Thyroid gland (tissue), 4 donors: Measurements from ENCODE around the gene C7orf57. TPM values are rescaled to one million over a fixed set of nuclear protein-coding genes. Genes with fewer than 3 reads are reported as not detected.

Experiments used
- DNase-seq, 2 donors: peaks; one replicate each; pipeline ENCODE4 v3.0.0-alpha.2; 2019
- H3K27ac ChIP-seq, 3 donors: fragments of 200-600 bp; sonication (generic); 1 replicate in 2 of 3; 2 replicates in 1 of 3; pipeline ENCODE4 v1.5.1; 2016 to 2019; ENCODE audit warnings: mild to moderate bottlenecking in 1 of 3, moderate library complexity in 1 of 3
- H3K27me3 ChIP-seq: fragments of 200-600 bp; sonication (generic); one replicate; pipeline ENCODE4 v1.5.1; 2019
- H3K36me3 ChIP-seq, 2 donors: fragments of 200-600 bp; sonication (generic); one replicate each; pipeline ENCODE4 v1.5.1; 2016 to 2019
- H3K4me1 ChIP-seq, 2 donors: fragments of 200-600 bp; sonication (generic); one replicate each; pipeline ENCODE4 v1.5.1; 2017 to 2019
- H3K4me3 ChIP-seq, 3 donors: fragments of 200-600 bp; sonication (generic); replicated peaks in 1 of 3; 1 replicate in 2 of 3; 2 replicates in 1 of 3; pipeline ENCODE4 v1.5.1; 2016; ENCODE audit warnings: mild to moderate bottlenecking in 1 of 3
- H3K9me3 ChIP-seq: fragments of 200-600 bp; sonication (generic); one replicate; pipeline ENCODE4 v1.5.1; 2017
- POLR2A ChIP-seq, 2 donors: fragments of 450-650 bp; IDR thresholded peaks; one replicate each; pipeline ENCODE4 v1.6.1; 2017; ENCODE audit warnings: antibody characterized with exemption in 2 of 2, mild to moderate bottlenecking in 2 of 2, moderate library complexity in 1 of 2
- WGBS, 2 donors: methylation state at CpG; one replicate each; pipeline ENCODE4 v1.1.5; 2017; 5-methylcytosine and 5-hydroxymethylcytosine counted together
- intact Hi-C: fragments of 100-400 bp; cut with DNase I; formaldehyde crosslinking; loops from one replicate; pipeline ENCODE4 v1.15.1; 2023
- total RNA-seq, 4 donors: library from RNA; depleted of rRNA; stranded (reverse); fragments of >200 nt; gene quantifications; one replicate each; pipeline ENCODE4 v1.2.3, GENCODE V29; 2016
- TF ChIP-seq, protein P1 (sequence below), 6 experiments: fragments of 200-600 bp in 3 of 6; fragments of 450-650 bp in 3 of 6; sonication (generic) in 3 of 6; IDR thresholded peaks; one replicate each; pipeline ENCODE4 v1.5.1; 2016 to 2019; ENCODE audit warnings: antibody characterized with exemption in 6 of 6, mild to moderate bottlenecking in 2 of 6, inconsistent platforms in 1 of 6, moderate library complexity in 1 of 6

Gene C7orf57
- total RNA-seq, 4 donors from 2014 or later: not detected

DNA sequence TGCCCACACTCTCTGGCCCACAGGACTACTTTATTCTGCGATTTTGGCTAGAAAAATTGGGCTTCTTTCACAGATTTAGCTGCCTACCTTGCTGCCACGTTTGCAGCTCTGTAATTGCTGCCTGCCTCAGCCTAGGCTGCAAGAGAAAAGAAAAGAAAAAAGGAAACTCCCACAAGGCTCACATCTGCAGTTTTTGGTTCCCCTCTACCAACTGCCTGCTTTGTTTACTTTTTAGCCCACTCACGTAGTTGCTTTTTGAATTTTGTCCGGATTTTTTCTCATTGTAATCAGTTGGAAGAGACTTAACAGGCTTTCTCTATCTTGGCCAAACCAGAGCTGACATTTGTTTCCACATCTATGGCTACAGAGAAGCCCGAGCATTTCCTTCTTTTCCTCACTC lies 30.7 kb upstream of the C7orf57 start:
- no peaks in the 10 kb centered on the region for H3K9me3 ChIP-seq
- H3K4me1 ChIP-seq: no peaks in the 10 kb centered on the region
- H3K27ac ChIP-seq: no peak overlapping the region
- no peak for DNase-seq
- TF ChIP-seq, protein P1, sequence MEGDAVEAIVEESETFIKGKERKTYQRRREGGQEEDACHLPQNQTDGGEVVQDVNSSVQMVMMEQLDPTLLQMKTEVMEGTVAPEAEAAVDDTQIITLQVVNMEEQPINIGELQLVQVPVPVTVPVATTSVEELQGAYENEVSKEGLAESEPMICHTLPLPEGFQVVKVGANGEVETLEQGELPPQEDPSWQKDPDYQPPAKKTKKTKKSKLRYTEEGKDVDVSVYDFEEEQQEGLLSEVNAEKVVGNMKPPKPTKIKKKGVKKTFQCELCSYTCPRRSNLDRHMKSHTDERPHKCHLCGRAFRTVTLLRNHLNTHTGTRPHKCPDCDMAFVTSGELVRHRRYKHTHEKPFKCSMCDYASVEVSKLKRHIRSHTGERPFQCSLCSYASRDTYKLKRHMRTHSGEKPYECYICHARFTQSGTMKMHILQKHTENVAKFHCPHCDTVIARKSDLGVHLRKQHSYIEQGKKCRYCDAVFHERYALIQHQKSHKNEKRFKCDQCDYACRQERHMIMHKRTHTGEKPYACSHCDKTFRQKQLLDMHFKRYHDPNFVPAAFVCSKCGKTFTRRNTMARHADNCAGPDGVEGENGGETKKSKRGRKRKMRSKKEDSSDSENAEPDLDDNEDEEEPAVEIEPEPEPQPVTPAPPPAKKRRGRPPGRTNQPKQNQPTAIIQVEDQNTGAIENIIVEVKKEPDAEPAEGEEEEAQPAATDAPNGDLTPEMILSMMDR (IDR thresholded peaks at IDR 0.05): no peak
- TF ChIP-seq POLR2A (IDR thresholded peaks at IDR 0.05): no peak
- no peaks in the 10 kb centered on the region for H3K27me3 ChIP-seq
- no peaks in the 10 kb centered on the region for H3K36me3 ChIP-seq
- 32 to 36% methylated on average over 5 of the region's 5 CpGs for WGBS, 2 donors
- intact Hi-C loops: no loop called here
- H3K4me3 ChIP-seq: no peak overlapping the region

DNA sequence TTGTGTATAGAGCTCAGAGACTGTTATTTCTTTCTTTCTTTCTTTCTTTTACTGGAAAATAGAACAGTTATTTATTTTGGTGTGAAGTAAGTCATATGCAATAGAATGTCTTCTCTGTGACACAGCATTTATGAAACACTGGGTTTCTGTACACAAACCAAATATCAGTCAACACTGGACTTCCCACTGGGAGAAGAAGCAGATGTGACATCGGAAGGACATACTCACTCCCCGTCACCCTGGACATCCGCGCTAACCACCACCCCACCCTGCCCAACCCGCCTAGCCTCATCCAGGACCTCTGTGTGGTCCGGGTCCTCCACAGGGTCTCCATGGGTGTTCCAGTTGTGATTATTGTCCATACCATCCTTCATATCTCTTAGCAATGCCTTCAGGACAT lies 28.5 kb upstream of the C7orf57 start:
- no peak for TF ChIP-seq POLR2A (IDR thresholded peaks at IDR 0.05)
- TF ChIP-seq, protein P1 (IDR thresholded peaks at IDR 0.05): no peak
- intact Hi-C loops: no loop called here
- WGBS, 2 donors: 82 to 90% methylated on average over 6 of the region's 6 CpGs
- Histone ChIP-seq H3K27me3 (no peaks in the 10 kb centered on the region), H3K27ac (no peak overlapping the region), H3K4me3 (no peak overlapping the region), H3K4me1 (no peaks in the 10 kb centered on the region), H3K36me3 (no peaks in the 10 kb centered on the region), H3K9me3 (no peaks in the 10 kb centered on the region)
- DNase-seq: no peak

DNA sequence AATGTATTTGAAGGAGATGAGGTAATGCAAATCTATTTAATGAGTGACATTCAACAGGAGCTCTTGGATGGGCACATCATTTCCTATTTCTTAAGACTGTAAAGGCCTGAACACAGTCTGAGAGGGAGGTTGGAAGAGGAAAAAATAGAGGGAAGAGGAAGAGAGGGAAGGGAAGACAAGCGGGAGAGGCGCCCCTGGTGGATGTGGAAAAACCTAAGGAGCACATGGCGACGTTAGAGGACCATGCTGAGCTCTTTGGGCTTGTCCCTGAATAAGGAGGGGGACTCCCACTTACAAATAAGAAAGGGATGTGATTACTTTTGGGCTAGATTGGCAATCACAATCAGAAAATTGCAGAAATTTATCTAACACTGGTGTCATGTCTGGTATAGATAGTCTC lies 26.1 kb upstream of the C7orf57 start:
- TF ChIP-seq, protein P1 (IDR thresholded peaks at IDR 0.05): no peak
- TF ChIP-seq POLR2A (IDR thresholded peaks at IDR 0.05): no peak
- DNase-seq: no peak

DNA sequence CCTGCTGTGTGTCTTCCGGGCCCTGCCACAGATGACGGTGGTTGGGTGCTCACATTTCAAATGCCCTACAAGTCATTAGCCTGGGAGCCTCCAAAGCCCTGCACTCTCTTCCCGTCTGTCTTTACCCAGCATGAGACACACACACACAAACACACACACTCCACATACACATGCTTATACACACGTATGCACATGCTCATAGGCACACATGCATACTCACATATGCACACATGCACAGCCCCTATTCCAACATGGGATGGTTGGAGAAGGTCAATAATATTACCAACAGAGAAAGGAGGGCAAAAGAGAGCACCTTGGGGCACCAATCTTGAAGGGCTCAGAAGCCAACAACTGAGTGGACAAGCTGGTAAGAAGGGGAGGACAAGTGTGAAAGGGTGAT lies 25.4 kb upstream of the C7orf57 start:
- intact Hi-C loops: no loop called here
- Histone ChIP-seq H3K4me3 (no peak overlapping the region), H3K27ac (no peak overlapping the region), H3K27me3 (no peaks in the 10 kb centered on the region), H3K4me1 (no peaks in the 10 kb centered on the region), H3K9me3 (no peaks in the 10 kb centered on the region), H3K36me3 (no peaks in the 10 kb centered on the region)
- 93 to 94% methylated on average over 4 of the region's 4 CpGs for WGBS, 2 donors
- no peak for DNase-seq
- TF ChIP-seq, protein P1 (IDR thresholded peaks at IDR 0.05): no peak
- TF ChIP-seq POLR2A (IDR thresholded peaks at IDR 0.05): no peak

More for the DNA sequence above, 26.1 kb upstream of the C7orf57 start:
- Histone ChIP-seq H3K4me1 (no peaks in the 10 kb centered on the region), H3K9me3 (no peaks in the 10 kb centered on the region), H3K27me3 (no peaks in the 10 kb centered on the region), H3K27ac (no peak overlapping the region), H3K36me3 (no peaks in the 10 kb centered on the region), H3K4me3 (no peak overlapping the region)
- intact Hi-C loops: no loop called here
- WGBS, 2 donors: 83 to 87% methylated on average over 4 of the region's 4 CpGs

DNA sequence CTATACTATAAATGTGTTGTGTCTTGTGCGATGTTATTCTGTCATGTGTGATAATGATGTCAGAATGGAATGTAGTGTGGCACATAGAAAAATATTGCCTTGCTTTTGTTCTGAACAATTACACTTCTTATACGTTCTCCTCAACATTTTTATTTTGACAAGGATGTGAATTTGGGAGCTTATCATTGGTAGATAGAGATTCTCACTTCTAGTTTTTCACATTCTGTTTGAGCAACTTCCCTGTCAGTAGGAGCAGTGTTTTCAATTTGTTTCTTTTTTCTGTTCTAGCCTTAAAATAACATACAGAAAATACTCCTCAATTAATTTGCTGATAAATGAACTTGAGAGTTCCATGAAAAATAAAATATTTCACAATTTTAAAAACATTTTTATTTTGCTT lies 24.0 kb upstream of the C7orf57 start:
- no peak overlapping the region for H3K4me3 ChIP-seq
- TF ChIP-seq, protein P1 (IDR thresholded peaks at IDR 0.05): no peak
- no peak for TF ChIP-seq POLR2A (IDR thresholded peaks at IDR 0.05)
- no peaks in the 10 kb centered on the region for H3K27me3 ChIP-seq
- 78 to 79% methylated on average over 2 of the region's 2 CpGs for WGBS, 2 donors
- intact Hi-C loops: no loop called here
- no peak overlapping the region for H3K27ac ChIP-seq
- H3K9me3 ChIP-seq: no peaks in the 10 kb centered on the region
- no peak for DNase-seq
- H3K36me3 ChIP-seq: no peaks in the 10 kb centered on the region
- no peaks in the 10 kb centered on the region for H3K4me1 ChIP-seq
